ENCODE results near the gene IL25. TPM values are rescaled to one million over a fixed set of nuclear protein-coding genes. Genes with fewer than 3 reads are reported as not detected.

IL25 gene
- total and polyA plus RNA-seq, 2 experiments from 2014 or later: not detected

- no peak for TF ChIP-seq EZH2phosphoT487 (IDR thresholded peaks at IDR 0.05; ENCODE audit: insufficient read depth, low read depth)
- TF ChIP-seq EZH2 (IDR thresholded peaks at IDR 0.05; ENCODE audit: insufficient read depth, poor library complexity, severe bottlenecking): no peak
These were observed 12.7 kb upstream of the IL25 start for GRCh38 chr14:23359722-23360447.

DNA sequence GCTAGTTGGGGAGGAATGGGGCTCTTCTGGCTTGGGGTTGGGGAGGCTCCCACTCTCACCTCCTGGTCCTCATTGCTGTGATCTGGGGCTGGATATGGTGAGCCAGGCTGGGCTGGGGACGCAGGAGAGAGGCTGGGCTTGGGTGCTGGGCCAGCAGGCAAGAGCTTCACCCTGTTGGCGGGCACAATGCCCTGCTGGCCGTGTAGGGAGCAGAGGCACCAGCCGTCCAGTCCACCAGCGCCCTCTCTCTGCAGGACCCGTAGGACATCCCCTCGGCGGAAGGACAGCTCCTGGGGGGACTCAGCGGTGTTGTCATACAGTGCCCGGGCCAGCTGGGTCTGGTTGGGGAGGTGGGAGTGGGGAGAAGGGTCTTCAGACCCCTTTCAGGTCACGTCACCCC is 12.1 kb upstream of the IL25 start:
- TF ChIP-seq EZH2 (IDR thresholded peaks at IDR 0.05; ENCODE audit: insufficient read depth, poor library complexity, severe bottlenecking): no peak
- no peak for TF ChIP-seq EZH2phosphoT487 (IDR thresholded peaks at IDR 0.05; ENCODE audit: insufficient read depth, low read depth)
- Histone ChIP-seq H4K20me1 (ENCODE audit: insufficient read depth) (no peaks in the 10 kb centered on the region), H2AFZ (no peak overlapping the region), H3K27ac (peak overlapping the region; percentile 85; the same call in 1 of the 2 replicates), H3F3A (ENCODE audit: insufficient read depth) (peaks cover 17% of the 10 kb centered on the region), H3K27me3 (replicated peaks; ENCODE audit: insufficient read depth) (no peaks in the 10 kb centered on the region), H3K9me2 (ENCODE audit: insufficient read depth) (no peaks in the 10 kb centered on the region), H3K4me3 (no peak overlapping the region), H3K79me2 (ENCODE audit: insufficient read depth) (peaks cover 34% of the 10 kb centered on the region), H3K4me2 (ENCODE audit: unreplicated experiment) (no peak overlapping the region), H3K36me3 (ENCODE audit: low read depth) (peaks cover 6% of the 10 kb centered on the region; the same call in 1 of the 2 replicates), H3K9ac (peak overlapping the region; percentile 79), H3K9me3 (ENCODE audit: low read depth) (no peaks in the 10 kb centered on the region), H3K4me1 (ENCODE audit: insufficient read depth) (peaks cover 17% of the 10 kb centered on the region)
- in situ Hi-C loops (cut with MboI): no loop called here
- 66 to 70% methylated on average over 11 of the region's 11 CpGs for WGBS, 2 experiments (ENCODE audit: low coverage in 1 of 2, low lambda C conversion rate in 2 of 2, missing lambda C conversion rate in 2 of 2)
- DNase-seq: peak; percentile 30

More at GRCh38 chr14:23359722-23360447, 12.7 kb upstream of the IL25 start:
- Histone ChIP-seq H3K4me3 (no peak overlapping the region), H4K20me1 (ENCODE audit: insufficient read depth) (no peaks in the 10 kb centered on the region), H3K9me2 (ENCODE audit: insufficient read depth) (no peaks in the 10 kb centered on the region), H3K9ac (no peak overlapping the region), H3K4me2 (ENCODE audit: unreplicated experiment) (no peak overlapping the region), H3F3A (ENCODE audit: insufficient read depth) (peaks cover 17% of the 10 kb centered on the region), H3K4me1 (ENCODE audit: insufficient read depth) (peaks cover 17% of the 10 kb centered on the region), H2AFZ (no peak overlapping the region), H3K79me2 (ENCODE audit: insufficient read depth) (peaks cover 34% of the 10 kb centered on the region), H3K9me3 (ENCODE audit: low read depth) (no peaks in the 10 kb centered on the region), H3K27ac (no peak overlapping the region), H3K27me3 (replicated peaks; ENCODE audit: insufficient read depth) (no peaks in the 10 kb centered on the region), H3K36me3 (ENCODE audit: low read depth) (peaks cover 6% of the 10 kb centered on the region; the same call in 1 of the 2 replicates)
- WGBS, 2 experiments (ENCODE audit: low coverage in 1 of 2, low lambda C conversion rate in 2 of 2, missing lambda C conversion rate in 2 of 2): 88 to 90% methylated on average over 10 to 22 of the region's 22 CpGs
- no peak for DNase-seq
- in situ Hi-C loops (cut with MboI): no loop called here

DNA sequence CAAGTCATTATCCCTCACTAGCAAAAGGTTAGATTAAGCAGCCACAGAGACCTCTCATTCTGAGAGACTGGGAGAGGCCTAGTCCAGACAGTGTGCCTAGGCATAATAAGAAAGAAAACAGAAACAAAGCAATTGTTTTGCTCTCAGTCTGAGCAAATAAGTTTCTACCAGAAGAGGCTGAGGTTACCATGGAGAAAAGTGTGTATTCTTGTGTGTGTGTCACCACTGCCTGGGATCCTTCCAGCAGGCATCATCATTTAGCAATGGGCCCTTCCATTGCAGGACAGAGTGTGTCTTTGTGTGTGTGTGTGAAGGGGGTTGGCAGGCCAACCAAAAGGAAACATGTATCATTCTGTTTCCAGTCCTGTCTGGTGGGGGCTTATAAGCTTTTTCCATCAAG is 11.3 kb upstream of the IL25 start:
- peak overlapping the region; percentile 85 for H3K27ac ChIP-seq
- H3K4me1 ChIP-seq (ENCODE audit: insufficient read depth): peaks cover 17% of the 10 kb centered on the region
- H3K79me2 ChIP-seq (ENCODE audit: insufficient read depth): peaks cover 34% of the 10 kb centered on the region
- H3K36me3 ChIP-seq (ENCODE audit: low read depth): peaks cover 6% of the 10 kb centered on the region; the same call in 1 of the 2 replicates
- peak overlapping the region; percentile 19 for H3K4me2 ChIP-seq (ENCODE audit: unreplicated experiment)
- H3K9me2 ChIP-seq (ENCODE audit: insufficient read depth): no peaks in the 10 kb centered on the region
- H4K20me1 ChIP-seq (ENCODE audit: insufficient read depth): no peaks in the 10 kb centered on the region
- H3K9ac ChIP-seq: peak overlapping the region; percentile 79
- no peaks in the 10 kb centered on the region for H3K9me3 ChIP-seq (ENCODE audit: low read depth)
- peaks cover 17% of the 10 kb centered on the region for H3F3A ChIP-seq (ENCODE audit: insufficient read depth)
- H2AFZ ChIP-seq: no peak overlapping the region
- no peaks in the 10 kb centered on the region for H3K27me3 ChIP-seq (replicated peaks; ENCODE audit: insufficient read depth)
- DNase-seq: peak; percentile 93
- no peak for TF ChIP-seq EZH2 (IDR thresholded peaks at IDR 0.05; ENCODE audit: insufficient read depth, poor library complexity, severe bottlenecking)
- TF ChIP-seq EZH2phosphoT487 (IDR thresholded peaks at IDR 0.05; ENCODE audit: insufficient read depth, low read depth): no peak
- in situ Hi-C loops (cut with MboI): no loop called here
- no peak overlapping the region for H3K4me3 ChIP-seq

- in situ Hi-C loops (cut with MboI): no loop called here
- peak; percentile 18 for DNase-seq
- H3K4me1 ChIP-seq (ENCODE audit: insufficient read depth): peaks cover 17% of the 10 kb centered on the region
- H3K4me2 ChIP-seq (ENCODE audit: unreplicated experiment): peak overlapping the region; percentile 19
- peaks cover 34% of the 10 kb centered on the region for H3K79me2 ChIP-seq (ENCODE audit: insufficient read depth)
- H4K20me1 ChIP-seq (ENCODE audit: insufficient read depth): no peaks in the 10 kb centered on the region
- peak overlapping the region; percentile 85 for H3K27ac ChIP-seq
- H2AFZ ChIP-seq: no peak overlapping the region
- TF ChIP-seq EZH2phosphoT487 (IDR thresholded peaks at IDR 0.05; ENCODE audit: insufficient read depth, low read depth) (no peak), EZH2 (IDR thresholded peaks at IDR 0.05; ENCODE audit: insufficient read depth, poor library complexity, severe bottlenecking) (no peak)
- 71 to 75% methylated on average over 6 of the region's 6 CpGs for WGBS, 2 experiments (ENCODE audit: low coverage in 1 of 2, low lambda C conversion rate in 2 of 2, missing lambda C conversion rate in 2 of 2)
- H3K9me3 ChIP-seq (ENCODE audit: low read depth): no peaks in the 10 kb centered on the region
- peak overlapping the region; percentile 70 for H3K9ac ChIP-seq
- no peaks in the 10 kb centered on the region for H3K9me2 ChIP-seq (ENCODE audit: insufficient read depth)
- no peak overlapping the region for H3K4me3 ChIP-seq
- H3F3A ChIP-seq (ENCODE audit: insufficient read depth): peaks cover 17% of the 10 kb centered on the region
- peaks cover 6% of the 10 kb centered on the region; the same call in 1 of the 2 replicates for H3K36me3 ChIP-seq (ENCODE audit: low read depth)
- H3K27me3 ChIP-seq (replicated peaks; ENCODE audit: insufficient read depth): no peaks in the 10 kb centered on the region
These were observed 10.8 kb upstream of the IL25 start for GRCh38 chr14:23361763-23362162.
